AG09309 (cell line): ENCODE results near the gene SLC12A1.

Source experiments
- DNase-seq: peaks from one replicate; pipeline ENCODE4 v3.0.0-alpha.2; 2010; ENCODE audit warnings: low read depth
- H3K4me3 ChIP-seq: 2 replicates; pipeline ENCODE4 v1.5.1; 2011; ENCODE audit warnings: mild to moderate bottlenecking, low read depth, low read length, moderate library complexity; ENCODE audit not compliant: control insufficient read depth
- CTCF ChIP-seq: IDR thresholded peaks from 2 replicates; pipeline ENCODE4 v1.5.1; 2011; ENCODE audit warnings: mild to moderate bottlenecking, low read depth, low read length, inconsistent platforms; ENCODE audit not compliant: insufficient read depth, control insufficient read depth; ENCODE audit errors: missing control alignments

The SLC12A1 gene

DNA sequence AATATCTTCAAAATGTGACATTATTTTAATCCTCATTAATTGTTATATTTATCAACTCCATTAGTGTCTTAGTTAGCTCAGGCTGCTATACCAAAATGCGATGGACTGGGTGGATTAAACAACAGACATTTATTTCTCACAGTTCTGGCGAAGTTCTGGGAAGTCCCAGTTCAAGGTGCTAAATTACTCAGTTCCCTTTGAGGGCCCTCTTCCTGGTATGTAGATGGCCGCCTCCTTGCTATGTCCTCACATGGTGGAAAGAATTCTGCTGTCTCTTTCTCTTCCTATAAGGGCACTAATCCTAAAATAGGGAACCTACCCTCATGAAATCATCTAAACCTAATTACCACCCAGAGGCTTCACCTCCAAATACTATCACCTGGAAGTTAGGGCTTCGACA lies 86.4 kb downstream of the SLC12A1 start:
- no peak for DNase-seq
- TF ChIP-seq CTCF = no peak
- no peak overlapping the region for H3K4me3 ChIP-seq

DNA sequence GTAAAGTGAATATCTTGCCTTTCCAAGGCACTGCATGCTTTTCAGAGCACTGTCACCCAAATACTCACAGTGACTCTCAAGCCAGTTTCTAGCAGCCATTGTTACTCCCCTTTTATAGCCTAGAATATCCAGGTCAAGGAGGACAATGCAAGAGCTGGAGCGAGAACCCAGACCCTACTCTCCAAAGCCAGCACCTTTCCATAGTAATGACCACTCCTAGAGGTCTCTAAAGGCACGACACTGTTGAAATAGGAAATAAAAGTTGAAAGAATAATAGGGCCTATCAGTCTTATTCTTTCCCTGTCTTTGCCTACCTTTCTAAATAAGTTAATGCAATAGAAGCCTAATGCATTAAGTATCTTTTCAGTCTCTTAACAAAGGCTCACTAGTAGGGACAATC lies 91.6 kb downstream of the SLC12A1 start:
- no peak for DNase-seq
- TF ChIP-seq CTCF = no peak
- H3K4me3 ChIP-seq = no peak overlapping the region

- no peak for TF ChIP-seq CTCF
- no peak overlapping the region for H3K4me3 ChIP-seq
- DNase-seq = no peak
Measured at GRCh38 chr15:48298914-48299313, 92.8 kb downstream of the SLC12A1 start.

- no peak for TF ChIP-seq CTCF
- no peak for DNase-seq
- no peak overlapping the region for H3K4me3 ChIP-seq
Measured at GRCh38 chr15:48300038-48300437, 93.9 kb downstream of the SLC12A1 start.

DNA sequence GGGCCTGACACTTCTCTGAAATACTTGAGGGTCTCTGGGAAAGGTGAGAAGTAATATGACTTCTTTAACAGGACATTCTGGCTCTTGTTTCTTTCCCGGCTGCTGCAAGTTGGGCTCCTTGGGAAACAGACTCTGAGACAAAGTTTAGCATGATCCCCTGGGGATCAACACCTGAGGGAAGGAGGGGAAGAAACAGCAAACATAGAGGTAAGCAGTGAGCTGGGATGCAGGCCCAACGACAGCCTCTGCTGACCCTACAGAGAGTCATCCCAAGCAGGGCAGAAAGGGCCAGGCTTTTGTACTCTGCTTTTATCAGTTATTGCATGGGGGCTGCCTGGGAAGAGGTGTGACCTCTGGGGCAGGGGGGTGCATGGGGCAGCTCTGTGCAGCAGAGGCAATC lies 98.3 kb downstream of the SLC12A1 start:
- no peak overlapping the region for H3K4me3 ChIP-seq
- no peak for TF ChIP-seq CTCF
- DNase-seq = no peak

GRCh38 chr15:48306639-48307038 lies 100.5 kb downstream of the SLC12A1 start:
- TF ChIP-seq CTCF = no peak
- DNase-seq = no peak

GRCh38 chr15:48307586-48307985 lies 101.5 kb downstream of the SLC12A1 start:
- DNase-seq = no peak
- no peak overlapping the region for H3K4me3 ChIP-seq
- no peak for TF ChIP-seq CTCF

More at GRCh38 chr15:48306639-48307038, 100.5 kb downstream of the SLC12A1 start:
- no peak overlapping the region for H3K4me3 ChIP-seq
